Adrenal gland (tissue), 12 donors: ENCODE data around the gene ABTB2. TPM values are rescaled to one million over a fixed set of nuclear protein-coding genes. Genes with fewer than 3 reads are reported as not detected.

Experiments
- DNase-seq, 7 donors: peaks; one replicate each; pipeline ENCODE4 v3.0.0-alpha.2; 2019 to 2020
- H3K27ac ChIP-seq, 5 donors: fragments of 200-600 bp; sonication (generic) in 4 of 5; 1 replicate in 3 of 5; 2 replicates in 2 of 5; pipeline versions ENCODE4 v1.5.1 to v1.8.0; 2016 to 2020; ENCODE audit warnings: mild to moderate bottlenecking in 1 of 5
- H3K27me3 ChIP-seq: fragments of 200-600 bp; 2 replicates; pipeline ENCODE4 v1.8.0; 2021
- H3K36me3 ChIP-seq, 2 donors: fragments of 200-600 bp; replicated peaks in 1 of 2; 1 replicate in 1 of 2; 2 replicates in 1 of 2; pipeline versions ENCODE4 v1.5.1 to v1.8.0; 2018 to 2022
- H3K4me1 ChIP-seq, 2 donors: fragments of 200-600 bp; replicated peaks in 1 of 2; 1 replicate in 1 of 2; 2 replicates in 1 of 2; pipeline versions ENCODE4 v1.5.1 to v1.8.0; 2018 to 2021
- H3K4me3 ChIP-seq, 4 donors: fragments of 200-600 bp; sonication (generic) in 3 of 4; one replicate each; pipeline ENCODE4 v1.5.1; 2016 to 2018
- H3K9me3 ChIP-seq, 3 donors: fragments of 200-600 bp; sonication (generic) in 1 of 3; replicated peaks in 1 of 3; 1 replicate in 2 of 3; 2 replicates in 1 of 3; pipeline versions ENCODE4 v1.5.1 to v1.8.0; 2016 to 2021
- CTCF ChIP-seq, 6 experiments: fragments of 450-650 bp in 4 of 6; fragments of 200-600 bp in 2 of 6; sonication (generic) in 1 of 6; IDR thresholded peaks; 1 replicate in 5 of 6; 2 replicates in 1 of 6; pipeline versions ENCODE4 v1.5.1 to v1.8.0; 2016 to 2021; ENCODE audit warnings: antibody characterized with exemption in 6 of 6, mild to moderate bottlenecking in 2 of 6, moderate library complexity in 1 of 6
- POLR2A ChIP-seq, 2 donors: fragments of 450-650 bp; IDR thresholded peaks; one replicate each; pipeline ENCODE4 v1.6.1; 2017; ENCODE audit warnings: antibody characterized with exemption in 2 of 2, mild to moderate bottlenecking in 2 of 2, moderate library complexity in 1 of 2
- WGBS, 4 donors: extraction: QIAGEN DNeasy Blood & Tissue Kit in 2 of 4; methylation state at CpG; one replicate each; pipeline versions ENCODE4 v1.1.5 to v1.1.7; 2013 to 2017; 5-methylcytosine and 5-hydroxymethylcytosine counted together
- intact Hi-C, 2 donors: fragments of 100-400 bp; cut with DNase I; formaldehyde crosslinking; loops; one replicate each; pipeline versions ENCODE4 v1.14.1 to v1.15.0; 2022 to 2023
- polyA plus RNA-seq, 3 donors: library from polyadenylated mRNA; stranded (reverse); fragments of 200-250 nt in 2 of 3; fragments of 350-450 nt in 1 of 3; fragmentation: Illumina TruSeq in 1 of 3; extraction: RNeasy Lipid Tissue Mini Kit (QIAGEN cat#74804) in 1 of 3; gene quantifications; one replicate each; pipeline ENCODE4 v1.2.3, GENCODE V29; 2013 to 2014
- total RNA-seq, 9 donors: library from RNA; depleted of rRNA in 4 of 9; stranded (reverse); fragments of >200 nt in 4 of 9; fragments of 120-200 nt in 1 of 9; fragmentation: NEBNext Ultra II Directional in 1 of 9; extraction: Animal tissue kit (Norgen Biotek cat#: 25700) in 1 of 9; gene quantifications; one replicate each; pipeline versions ENCODE4 v1.1.0 to v1.2.4, GENCODE V29; 2013 to 2023
- donor health status: healthy with polysubstance abuse.
- donor health status: Bipolar disorder and iron deficiency.
- donor health status: DM: yes; HTN: yes; CAD: no.
- donor health status: DM: no; HTN: no; CAD: no.
- donor health status: DM: no; HTN: no; CAD: no.
- donor health status: DM: yes; HTN: yes; CAD: no.

The ABTB2 gene
- total and polyA plus RNA-seq, 12 donors: 1.9 to 32.3 (median 6.1) TPM

GRCh38 chr11:34267013-34267412, 90.8 kb downstream of the ABTB2 start:
- intact Hi-C loops: no loop called here
- Histone ChIP-seq H3K27ac (peak overlapping the region in 1 of 5 donors; percentile 40), H3K9me3 (no peaks in the 10 kb centered on the region), H3K27me3 (no peaks in the 10 kb centered on the region), H3K4me1 (peaks cover 0 to 22% of the 10 kb centered on the region in 2 donors), H3K36me3 (no peaks in the 10 kb centered on the region), H3K4me3 (no peak overlapping the region)
- WGBS, 4 donors: 62 to 71% (median 65%) methylated on average over 11 of the region's 11 CpGs
- DNase-seq: no peak
- TF ChIP-seq POLR2A (IDR thresholded peaks at IDR 0.05): no peak
- TF ChIP-seq CTCF (IDR thresholded peaks at IDR 0.05): no peak

GRCh38 chr11:34266090-34266912, 91.5 kb downstream of the ABTB2 start:
- intact Hi-C loops: no loop called here
- H3K27ac ChIP-seq: peak overlapping the region in 1 of 5 donors; percentile 40
- peaks cover 0 to 22% of the 10 kb centered on the region in 2 donors for H3K4me1 ChIP-seq
- no peak overlapping the region for H3K4me3 ChIP-seq
- H3K36me3 ChIP-seq: no peaks in the 10 kb centered on the region
- H3K27me3 ChIP-seq: no peaks in the 10 kb centered on the region
- WGBS, 4 donors: 57 to 70% (median 66%) methylated on average over 11 of the region's 11 CpGs
- no peak for DNase-seq
- no peaks in the 10 kb centered on the region for H3K9me3 ChIP-seq
- TF ChIP-seq CTCF (IDR thresholded peaks at IDR 0.05) (no peak), POLR2A (IDR thresholded peaks at IDR 0.05) (no peak)

GRCh38 chr11:34264303-34265110, 93.3 kb downstream of the ABTB2 start:
- no peak overlapping the region for H3K4me3 ChIP-seq
- H3K4me1 ChIP-seq: peaks cover 0 to 22% of the 10 kb centered on the region in 2 donors
- H3K9me3 ChIP-seq: no peaks in the 10 kb centered on the region
- H3K27me3 ChIP-seq: no peaks in the 10 kb centered on the region
- TF ChIP-seq POLR2A (IDR thresholded peaks at IDR 0.05): no peak
- no peak for TF ChIP-seq CTCF (IDR thresholded peaks at IDR 0.05)
- intact Hi-C loops: no loop called here
- WGBS, 4 donors: 76 to 83% (median 78%) methylated on average over 11 of the region's 11 CpGs
- H3K27ac ChIP-seq: no peak overlapping the region
- H3K36me3 ChIP-seq: no peaks in the 10 kb centered on the region
- no peak for DNase-seq

- Histone ChIP-seq H3K4me3 (no peak overlapping the region), H3K4me1 (peaks cover 0 to 22% of the 10 kb centered on the region in 2 donors), H3K27ac (peak overlapping the region in 2 of 5 donors; percentile 13 to 34), H3K27me3 (no peaks in the 10 kb centered on the region), H3K9me3 (no peaks in the 10 kb centered on the region), H3K36me3 (no peaks in the 10 kb centered on the region)
- WGBS, 4 donors: 88 to 95% (median 93%) methylated on average over 6 to 7 of the region's 7 CpGs
- TF ChIP-seq CTCF (IDR thresholded peaks at IDR 0.05): no peak
- TF ChIP-seq POLR2A (IDR thresholded peaks at IDR 0.05): no peak
- DNase-seq: peak; percentile 77 to 89 (median 83)
- intact Hi-C loops: no loop called here
Observed at GRCh38 chr11:34263441-34264091, 94.2 kb downstream of the ABTB2 start.
